ENCODE results near the gene ACER2.

ACER2 gene

DNA sequence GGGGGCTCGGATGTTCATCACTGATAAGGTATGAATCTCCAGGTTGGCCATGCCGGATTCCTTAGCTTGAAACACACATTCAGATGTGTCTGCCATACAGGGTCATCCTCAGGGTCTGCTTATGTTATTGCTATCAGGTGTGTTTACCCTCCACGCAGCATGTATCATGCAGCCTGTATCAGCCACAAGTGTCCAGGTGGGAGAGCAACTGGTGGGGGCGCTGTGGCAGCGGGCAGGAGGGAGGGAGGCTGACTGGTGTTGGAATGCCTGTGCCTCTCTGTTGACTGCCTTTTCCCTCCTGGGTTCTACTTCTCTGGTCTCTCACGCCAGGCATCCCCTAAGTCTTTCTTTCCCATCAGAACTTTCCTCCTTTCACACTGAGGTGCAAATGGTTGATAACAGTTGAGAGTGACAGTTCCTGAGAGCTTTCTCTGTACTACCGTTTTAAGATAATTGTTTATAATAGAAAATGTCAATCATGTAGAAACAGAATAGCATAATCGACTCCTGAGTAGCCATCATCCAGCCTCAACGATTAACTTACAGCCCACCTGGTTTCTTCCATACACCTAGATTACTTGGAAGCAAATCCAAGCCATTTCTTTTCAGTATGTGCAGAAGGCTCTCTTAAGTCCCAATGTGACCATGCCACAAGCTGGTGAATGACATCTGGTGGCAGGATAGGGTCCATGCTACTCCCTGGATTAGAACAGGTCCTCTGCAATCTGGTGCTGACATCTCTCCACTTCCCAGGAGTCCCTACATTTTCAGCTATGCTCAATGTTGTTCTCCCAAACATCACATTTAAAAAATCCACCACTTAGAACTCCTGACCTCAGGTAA, 86.6 kb downstream of the ACER2 start:
- no peak for TF ChIP-seq CSDC2 (CRISPR knock-in tag; IDR thresholded peaks at IDR 0.05)
- no peak for ATAC-seq

DNA sequence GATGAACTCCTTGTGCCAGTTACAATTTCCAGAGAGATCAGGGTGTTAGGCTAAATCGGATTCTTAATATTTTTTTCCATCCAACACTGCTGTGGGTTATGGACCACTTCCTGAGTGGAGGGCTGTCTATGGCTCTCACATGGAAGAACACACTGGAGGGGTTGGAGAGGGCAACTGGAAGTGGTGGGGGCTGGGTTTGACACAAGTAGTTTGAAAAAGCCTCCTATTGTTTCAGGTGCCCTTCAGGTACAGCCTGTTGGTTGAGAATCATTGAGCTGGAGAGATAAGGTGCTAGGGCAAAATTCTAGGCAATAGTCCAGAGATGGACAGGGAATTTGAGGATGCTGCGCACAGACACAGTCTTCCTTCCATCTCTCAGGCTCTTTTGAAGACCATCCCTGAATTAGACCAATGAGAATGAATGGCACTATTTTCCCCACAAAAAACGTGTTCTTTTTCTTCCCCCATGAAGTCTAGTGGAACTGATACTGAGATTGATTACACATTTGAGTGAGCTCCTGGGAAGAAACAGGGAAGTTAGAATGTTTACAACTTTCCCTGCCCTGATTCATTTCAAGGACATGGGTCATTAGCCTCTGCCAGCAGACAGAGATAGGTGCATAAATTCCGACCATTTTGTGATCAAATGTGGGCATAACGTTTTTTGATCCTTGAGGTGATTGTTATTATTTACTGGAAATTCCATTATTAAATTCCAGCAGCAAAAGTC, 87.7 kb downstream of the ACER2 start:
- no peak for ATAC-seq
- TF ChIP-seq ESRRG (CRISPR knock-in tag; IDR thresholded peaks at IDR 0.05) (no peak), BACH2 (CRISPR knock-in tag; IDR thresholded peaks at IDR 0.05; ENCODE audit: borderline replicate concordance) (no peak), ZFP3 (CRISPR knock-in tag; IDR thresholded peaks at IDR 0.05) (no peak), ZFP30 (CRISPR knock-in tag; IDR thresholded peaks at IDR 0.05) (no peak), ARNTL (CRISPR knock-in tag; IDR thresholded peaks at IDR 0.05; ENCODE audit: borderline replicate concordance, low read depth) (no peak), TOX (CRISPR knock-in tag; IDR thresholded peaks at IDR 0.05; ENCODE audit: borderline replicate concordance) (no peak), CSDC2 (CRISPR knock-in tag; IDR thresholded peaks at IDR 0.05) (no peak), ZNF70 (CRISPR knock-in tag; IDR thresholded peaks at IDR 0.05) (no peak), ISL1 (CRISPR knock-in tag; IDR thresholded peaks at IDR 0.05) (no peak), ZNF8 (CRISPR knock-in tag; IDR thresholded peaks at IDR 0.05) (no peak), ZNF565 (CRISPR knock-in tag; conservative IDR thresholded peaks at IDR 0.05; ENCODE audit: low read depth) (no peak), ZC3H10 (CRISPR knock-in tag; IDR thresholded peaks at IDR 0.05) (no peak), SNAI2 (CRISPR knock-in tag; IDR thresholded peaks at IDR 0.05) (no peak), RARB (CRISPR knock-in tag; IDR thresholded peaks at IDR 0.05) (no peak), OSR1 (CRISPR knock-in tag; IDR thresholded peaks at IDR 0.05) (no peak), PPARA (CRISPR knock-in tag; IDR thresholded peaks at IDR 0.05; ENCODE audit: borderline replicate concordance) (no peak)
- TF ChIP-seq, protein P1, sequence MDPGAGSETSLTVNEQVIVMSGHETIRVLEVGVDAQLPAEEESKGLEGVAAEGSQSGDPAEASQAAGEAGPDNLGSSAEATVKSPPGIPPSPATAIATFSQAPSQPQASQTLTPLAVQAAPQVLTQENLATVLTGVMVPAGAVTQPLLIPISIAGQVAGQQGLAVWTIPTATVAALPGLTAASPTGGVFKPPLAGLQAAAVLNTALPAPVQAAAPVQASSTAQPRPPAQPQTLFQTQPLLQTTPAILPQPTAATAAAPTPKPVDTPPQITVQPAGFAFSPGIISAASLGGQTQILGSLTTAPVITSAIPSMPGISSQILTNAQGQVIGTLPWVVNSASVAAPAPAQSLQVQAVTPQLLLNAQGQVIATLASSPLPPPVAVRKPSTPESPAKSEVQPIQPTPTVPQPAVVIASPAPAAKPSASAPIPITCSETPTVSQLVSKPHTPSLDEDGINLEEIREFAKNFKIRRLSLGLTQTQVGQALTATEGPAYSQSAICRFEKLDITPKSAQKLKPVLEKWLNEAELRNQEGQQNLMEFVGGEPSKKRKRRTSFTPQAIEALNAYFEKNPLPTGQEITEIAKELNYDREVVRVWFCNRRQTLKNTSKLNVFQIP (CRISPR knock-in tag; IDR thresholded peaks at IDR 0.05; ENCODE audit: borderline replicate concordance, low read depth), result no peak
- TF ChIP-seq, protein P2, sequence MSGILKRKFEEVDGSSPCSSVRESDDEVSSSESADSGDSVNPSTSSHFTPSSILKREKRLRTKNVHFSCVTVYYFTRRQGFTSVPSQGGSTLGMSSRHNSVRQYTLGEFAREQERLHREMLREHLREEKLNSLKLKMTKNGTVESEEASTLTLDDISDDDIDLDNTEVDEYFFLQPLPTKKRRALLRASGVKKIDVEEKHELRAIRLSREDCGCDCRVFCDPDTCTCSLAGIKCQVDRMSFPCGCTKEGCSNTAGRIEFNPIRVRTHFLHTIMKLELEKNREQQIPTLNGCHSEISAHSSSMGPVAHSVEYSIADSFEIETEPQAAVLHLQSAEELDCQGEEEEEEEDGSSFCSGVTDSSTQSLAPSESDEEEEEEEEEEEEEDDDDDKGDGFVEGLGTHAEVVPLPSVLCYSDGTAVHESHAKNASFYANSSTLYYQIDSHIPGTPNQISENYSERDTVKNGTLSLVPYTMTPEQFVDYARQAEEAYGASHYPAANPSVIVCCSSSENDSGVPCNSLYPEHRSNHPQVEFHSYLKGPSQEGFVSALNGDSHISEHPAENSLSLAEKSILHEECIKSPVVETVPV (CRISPR knock-in tag; IDR thresholded peaks at IDR 0.05), result no peak
- TF ChIP-seq, protein P3, sequence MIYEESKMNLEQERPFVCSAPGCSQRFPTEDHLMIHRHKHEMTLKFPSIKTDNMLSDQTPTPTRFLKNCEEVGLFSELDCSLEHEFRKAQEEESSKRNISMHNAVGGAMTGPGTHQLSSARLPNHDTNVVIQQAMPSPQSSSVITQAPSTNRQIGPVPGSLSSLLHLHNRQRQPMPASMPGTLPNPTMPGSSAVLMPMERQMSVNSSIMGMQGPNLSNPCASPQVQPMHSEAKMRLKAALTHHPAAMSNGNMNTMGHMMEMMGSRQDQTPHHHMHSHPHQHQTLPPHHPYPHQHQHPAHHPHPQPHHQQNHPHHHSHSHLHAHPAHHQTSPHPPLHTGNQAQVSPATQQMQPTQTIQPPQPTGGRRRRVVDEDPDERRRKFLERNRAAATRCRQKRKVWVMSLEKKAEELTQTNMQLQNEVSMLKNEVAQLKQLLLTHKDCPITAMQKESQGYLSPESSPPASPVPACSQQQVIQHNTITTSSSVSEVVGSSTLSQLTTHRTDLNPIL (CRISPR knock-in tag; IDR thresholded peaks at IDR 0.05; ENCODE audit: low read depth), result no peak
- TF ChIP-seq, protein P4, sequence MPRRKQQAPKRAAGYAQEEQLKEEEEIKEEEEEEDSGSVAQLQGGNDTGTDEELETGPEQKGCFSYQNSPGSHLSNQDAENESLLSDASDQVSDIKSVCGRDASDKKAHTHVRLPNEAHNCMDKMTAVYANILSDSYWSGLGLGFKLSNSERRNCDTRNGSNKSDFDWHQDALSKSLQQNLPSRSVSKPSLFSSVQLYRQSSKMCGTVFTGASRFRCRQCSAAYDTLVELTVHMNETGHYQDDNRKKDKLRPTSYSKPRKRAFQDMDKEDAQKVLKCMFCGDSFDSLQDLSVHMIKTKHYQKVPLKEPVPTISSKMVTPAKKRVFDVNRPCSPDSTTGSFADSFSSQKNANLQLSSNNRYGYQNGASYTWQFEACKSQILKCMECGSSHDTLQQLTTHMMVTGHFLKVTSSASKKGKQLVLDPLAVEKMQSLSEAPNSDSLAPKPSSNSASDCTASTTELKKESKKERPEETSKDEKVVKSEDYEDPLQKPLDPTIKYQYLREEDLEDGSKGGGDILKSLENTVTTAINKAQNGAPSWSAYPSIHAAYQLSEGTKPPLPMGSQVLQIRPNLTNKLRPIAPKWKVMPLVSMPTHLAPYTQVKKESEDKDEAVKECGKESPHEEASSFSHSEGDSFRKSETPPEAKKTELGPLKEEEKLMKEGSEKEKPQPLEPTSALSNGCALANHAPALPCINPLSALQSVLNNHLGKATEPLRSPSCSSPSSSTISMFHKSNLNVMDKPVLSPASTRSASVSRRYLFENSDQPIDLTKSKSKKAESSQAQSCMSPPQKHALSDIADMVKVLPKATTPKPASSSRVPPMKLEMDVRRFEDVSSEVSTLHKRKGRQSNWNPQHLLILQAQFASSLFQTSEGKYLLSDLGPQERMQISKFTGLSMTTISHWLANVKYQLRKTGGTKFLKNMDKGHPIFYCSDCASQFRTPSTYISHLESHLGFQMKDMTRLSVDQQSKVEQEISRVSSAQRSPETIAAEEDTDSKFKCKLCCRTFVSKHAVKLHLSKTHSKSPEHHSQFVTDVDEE (CRISPR knock-in tag; IDR thresholded peaks at IDR 0.05), result no peak

DNA sequence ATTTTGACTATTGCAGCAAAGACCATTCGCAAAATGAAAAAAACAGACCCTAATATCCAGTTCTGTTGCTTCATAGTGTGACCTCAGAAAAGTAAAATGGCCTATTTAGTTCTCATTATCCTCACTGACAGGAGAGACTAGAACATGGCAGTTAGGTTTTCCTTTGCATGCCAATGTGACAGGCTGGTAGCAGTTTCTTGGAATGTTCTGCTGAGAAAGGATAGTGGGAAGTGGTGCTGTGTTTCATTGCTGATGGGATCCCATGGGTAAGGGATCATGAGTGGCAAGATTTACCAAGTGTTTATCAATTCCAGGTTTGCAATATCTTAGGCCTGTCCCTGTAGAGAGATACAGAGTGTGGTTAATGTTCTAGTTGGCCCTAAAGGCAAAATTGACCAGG, 88.5 kb downstream of the ACER2 start:
- TF ChIP-seq, protein P4 (CRISPR knock-in tag; IDR thresholded peaks at IDR 0.05), result no peak
- ATAC-seq, result no peak

Measured in SK-N-SH treated with all-trans-retinoic acid at 6 μM for 48 hours (cell line).